HG03575 (cell line): ENCODE results near the gene SULT1C4.

ENCODE experiments used
- ATAC-seq: cut with Tn5 transposase; IDR thresholded peaks from one replicate; pipeline ENCODE4 v1.9.1; 2021; ENCODE audit not compliant: unreplicated experiment, insufficient number of reproducible peaks, low FRiP score; ENCODE audit errors: extremely low read depth

Gene SULT1C4

GRCh38 chr2:108367561-108368175 lies 10.1 kb upstream of the SULT1C4 start:
- no peak for ATAC-seq

DNA sequence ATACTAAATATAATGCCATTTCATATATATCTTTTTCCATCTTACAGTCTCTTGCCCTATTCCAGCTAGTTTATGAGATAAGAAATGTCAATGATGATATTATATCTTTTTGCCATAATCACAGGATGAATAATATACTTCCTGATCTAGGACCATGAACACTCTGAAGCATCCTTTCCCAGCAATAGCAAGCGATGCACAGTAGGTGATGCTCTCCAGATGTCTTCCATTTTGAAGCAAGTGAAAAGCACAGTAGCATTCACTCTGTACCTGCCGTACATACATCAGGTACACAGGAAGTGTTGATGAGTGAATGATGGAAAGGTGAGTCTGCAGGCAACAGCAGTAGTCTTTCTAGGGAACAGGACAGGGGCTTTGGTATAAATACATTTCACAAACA lies 8.6 kb upstream of the SULT1C4 start:
- ATAC-seq = no peak

- ATAC-seq = no peak
Observed at GRCh38 chr2:108370080-108370479, 7.7 kb upstream of the SULT1C4 start.

- ATAC-seq = no peak
Observed at GRCh38 chr2:108376774-108377173, 980 bp upstream of the SULT1C4 start.

DNA sequence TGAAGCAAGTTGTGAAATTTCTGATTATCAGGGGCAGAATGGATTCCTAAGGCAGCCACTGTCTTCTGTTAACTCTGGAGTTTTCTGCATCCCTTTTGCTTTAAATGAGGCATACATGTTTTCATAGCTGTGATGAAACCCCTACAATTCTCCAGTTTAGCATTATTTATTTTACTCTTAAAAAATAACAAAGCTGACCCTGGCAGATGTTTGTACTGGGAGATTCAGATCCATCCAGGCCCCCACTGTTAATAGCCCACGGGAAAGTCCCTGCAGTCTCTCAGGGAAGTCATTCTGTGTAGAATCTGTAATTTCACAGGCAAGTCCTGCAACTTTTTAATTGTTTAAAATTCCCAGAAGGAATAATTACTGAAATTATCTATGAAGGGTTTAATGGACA lies 353 bp upstream of the SULT1C4 start:
- no peak for ATAC-seq

DNA sequence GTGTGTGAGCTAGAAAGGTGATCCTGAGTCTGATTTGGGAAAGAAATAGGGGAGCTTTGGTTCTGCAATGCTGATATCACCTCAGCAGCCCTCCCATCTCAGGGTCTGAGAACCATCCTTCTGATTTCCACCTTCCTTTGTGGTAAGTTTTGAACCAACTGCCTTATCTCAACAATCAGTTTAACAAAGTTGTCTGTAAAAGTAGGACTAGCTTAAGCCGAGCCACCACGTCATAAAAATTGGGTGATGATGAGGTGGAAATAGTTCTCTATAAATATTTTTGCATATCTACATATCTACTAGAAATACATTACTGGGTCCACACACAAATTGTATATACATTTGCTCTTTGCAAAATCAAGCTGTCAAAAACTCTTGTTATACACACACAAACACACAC lies 1.1 kb downstream of the SULT1C4 start:
- ATAC-seq = no peak

DNA sequence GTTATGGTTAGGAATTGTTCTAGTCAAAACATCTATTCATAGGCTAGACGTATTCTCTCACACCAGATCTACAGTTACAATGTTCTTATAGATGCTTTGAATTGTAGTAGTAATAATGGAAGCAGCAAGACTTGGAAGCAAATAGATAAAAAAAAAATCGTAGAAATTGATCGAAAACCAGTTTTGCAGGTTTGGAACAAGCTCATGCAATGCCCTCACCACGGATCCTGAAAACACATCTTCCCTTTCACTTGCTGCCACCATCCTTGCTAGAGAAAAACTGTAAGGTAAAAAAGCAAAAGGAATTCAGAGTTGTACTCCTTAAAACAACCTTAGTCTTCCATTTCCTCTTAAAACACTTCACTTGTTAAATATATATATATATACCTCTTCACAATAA lies 4.4 kb downstream of the SULT1C4 start:
- ATAC-seq = no peak

DNA sequence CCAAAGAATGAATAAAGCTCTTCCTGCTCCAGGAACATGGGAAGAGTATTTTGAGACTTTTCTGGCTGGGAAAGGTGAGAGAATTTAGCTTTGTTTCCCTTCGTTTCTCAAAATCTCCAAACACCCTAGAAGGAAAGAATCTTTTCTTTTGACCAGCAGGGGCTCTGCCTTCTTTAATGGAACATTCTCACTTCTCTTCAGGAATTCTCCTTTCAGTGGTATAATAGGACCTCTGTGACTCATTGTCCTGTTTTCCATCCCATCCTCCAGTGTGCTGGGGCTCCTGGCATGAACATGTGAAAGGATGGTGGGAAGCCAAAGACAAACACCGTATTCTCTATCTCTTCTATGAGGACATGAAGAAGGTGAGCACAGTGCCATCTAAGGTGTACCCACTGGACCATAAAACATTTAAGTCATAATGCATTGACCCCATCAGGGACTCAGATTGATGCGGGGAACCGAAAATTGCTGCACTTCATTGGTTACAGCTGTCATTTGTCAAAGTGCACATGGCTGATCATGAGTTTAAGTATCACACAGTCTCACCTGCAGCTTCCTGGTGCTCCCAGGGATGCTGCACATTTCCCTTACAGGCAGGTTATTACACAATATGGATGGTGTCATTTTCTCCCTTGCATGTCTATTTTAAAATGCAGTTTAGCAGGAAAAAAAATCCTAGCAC lies 5.5 kb downstream of the SULT1C4 start:
- no peak for ATAC-seq

- no peak for ATAC-seq
Observed at GRCh38 chr2:108384662-108385393, 7.1 kb downstream of the SULT1C4 start.

DNA sequence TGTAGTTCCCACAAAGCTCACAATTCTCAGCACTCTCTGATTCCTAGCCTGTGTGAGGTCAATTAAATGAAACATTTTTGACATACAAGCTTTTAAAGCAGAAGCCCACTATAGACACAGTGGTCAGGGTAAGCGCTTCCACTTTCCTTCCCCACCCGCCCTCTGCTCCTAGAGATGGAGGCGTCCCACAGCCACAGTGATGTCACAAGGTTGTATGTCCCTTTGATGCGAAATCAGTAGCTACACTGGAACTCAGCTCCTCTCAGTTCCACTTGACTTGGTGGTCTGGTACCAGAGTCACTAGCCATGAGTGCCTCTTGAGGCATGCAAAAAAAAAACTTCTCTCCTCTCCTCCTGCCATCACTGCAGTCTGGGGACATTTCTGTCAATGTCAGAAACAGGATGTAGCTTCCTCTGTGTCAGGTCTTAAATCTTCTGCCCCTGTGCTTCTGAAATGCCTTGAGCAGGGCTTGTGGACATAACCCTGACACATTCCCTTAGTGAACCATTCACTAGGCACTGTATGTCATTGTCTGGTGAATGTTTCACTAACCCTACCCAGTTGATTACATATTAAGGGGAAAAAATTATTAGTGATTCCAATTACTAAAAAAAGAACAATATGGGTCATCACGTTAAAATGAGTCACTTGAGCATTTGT lies 7.8 kb downstream of the SULT1C4 start:
- no peak for ATAC-seq

DNA sequence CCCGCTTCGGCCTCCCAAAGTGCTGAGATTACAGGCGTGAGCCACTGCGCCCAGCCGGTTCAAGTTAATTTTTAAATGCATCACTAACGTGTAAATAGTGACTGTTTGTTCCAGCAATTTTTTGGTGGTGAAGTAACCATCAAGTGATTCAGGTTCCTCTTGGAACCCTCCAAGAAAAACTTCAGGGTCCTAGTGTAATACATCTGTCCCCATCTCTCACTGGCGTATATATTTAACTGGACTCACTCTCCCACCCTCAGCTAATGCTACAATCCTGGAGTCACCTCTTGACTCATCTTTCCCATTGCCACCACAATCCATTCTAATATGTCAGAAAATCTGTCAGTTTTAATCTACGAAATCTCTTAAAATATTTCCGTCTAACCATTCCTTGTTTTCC lies 10.3 kb downstream of the SULT1C4 start:
- ATAC-seq = no peak

GRCh38 chr2:108390340-108390739 lies 12.6 kb downstream of the SULT1C4 start:
- no peak for ATAC-seq

- no peak for ATAC-seq
Observed at GRCh38 chr2:108392029-108392428, 14.3 kb downstream of the SULT1C4 start.

DNA sequence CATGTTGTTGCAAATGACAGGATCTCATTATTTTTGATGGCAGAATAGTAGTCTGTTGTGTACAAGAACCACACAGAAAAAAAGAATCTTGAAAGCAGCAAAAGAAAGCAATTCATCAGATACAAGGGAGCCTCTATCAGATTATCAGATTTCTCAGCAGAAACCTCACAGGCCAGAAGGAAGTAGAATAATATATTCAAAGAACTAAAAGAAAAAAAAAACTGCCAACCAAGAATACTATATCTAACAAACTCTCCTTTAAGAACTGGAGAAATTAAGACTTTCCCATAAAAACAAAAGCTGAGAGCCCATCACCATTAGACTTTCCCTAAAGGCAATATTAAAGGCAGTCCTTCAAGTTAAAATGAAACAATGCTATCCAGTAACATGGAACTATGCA lies 15.4 kb downstream of the SULT1C4 start:
- ATAC-seq = no peak

DNA sequence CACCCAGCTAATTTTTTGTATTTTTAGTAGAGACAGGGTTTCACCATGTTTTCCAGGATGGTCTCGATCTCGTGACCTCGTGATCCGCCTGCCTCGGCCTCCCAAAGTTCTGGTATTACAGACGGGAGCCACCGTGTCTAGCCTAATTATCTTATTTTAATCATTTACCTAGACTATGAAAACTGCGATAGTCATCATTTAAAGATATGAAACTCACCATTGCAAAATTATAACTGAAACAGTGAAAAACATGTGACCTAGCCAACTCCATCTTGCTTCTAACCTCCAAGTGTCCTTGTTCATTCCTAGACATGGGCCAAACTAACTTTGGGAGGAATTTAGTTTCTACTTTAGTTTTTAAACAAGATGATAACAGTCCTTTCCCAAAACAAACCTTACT lies 17.4 kb downstream of the SULT1C4 start:
- ATAC-seq = no peak

DNA sequence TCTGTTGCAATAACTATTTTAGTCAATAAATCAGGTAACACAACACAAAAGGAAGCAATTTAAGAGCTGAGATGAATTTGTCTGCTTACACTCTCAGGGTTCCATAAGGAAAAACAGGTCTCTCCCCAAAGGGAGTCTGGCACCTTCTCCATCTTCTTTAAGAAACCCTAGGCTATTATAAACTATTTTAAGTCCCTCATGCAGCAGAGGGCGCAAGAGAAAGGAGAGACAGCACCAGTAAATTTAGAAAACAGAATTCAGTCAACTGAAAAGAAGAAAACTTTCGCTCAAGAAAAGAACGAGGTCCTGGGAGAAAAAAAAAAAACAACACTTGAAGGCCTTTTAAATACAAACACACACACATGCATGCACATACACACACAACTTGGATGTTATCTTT lies 19.1 kb downstream of the SULT1C4 start:
- no peak for ATAC-seq

- no peak for ATAC-seq
Observed at GRCh38 chr2:108399479-108399878, 21.7 kb downstream of the SULT1C4 start.

DNA sequence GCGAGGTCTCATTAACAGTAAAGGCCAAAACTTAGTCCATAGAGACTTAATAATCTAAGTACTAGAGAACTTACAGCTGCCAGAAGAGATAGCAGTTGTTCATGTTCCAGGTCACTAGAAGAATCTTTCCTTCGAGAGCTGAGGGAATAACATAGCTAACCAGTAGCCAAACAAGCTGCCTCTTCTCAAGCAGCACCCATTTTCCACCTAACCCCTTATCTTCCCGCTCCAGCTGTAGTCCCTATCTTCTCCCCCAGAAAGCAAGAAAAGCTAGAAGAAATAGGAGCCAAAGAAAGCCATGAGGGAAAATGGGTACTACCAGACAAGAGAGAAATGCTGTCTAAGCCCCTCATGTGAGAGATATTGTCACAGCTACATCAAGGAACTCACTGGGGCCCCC lies 24.0 kb downstream of the SULT1C4 start:
- no peak for ATAC-seq

- no peak for ATAC-seq
Observed at GRCh38 chr2:108403494-108403893, 25.7 kb downstream of the SULT1C4 start.
